ENCODE results near the gene CCT5. TPM values are rescaled to one million over a fixed set of nuclear protein-coding genes. Genes with fewer than 3 reads are reported as not detected.
"Not testable (repeated sequence)": the region's sequence is repeated elsewhere in the genome, so short reads cannot be mapped to it uniquely, and the experiment has no call there.

CCT5 gene
- total RNA-seq, 3 donors from 2014 or later (not counting 1 experiment from before 2014, with no cell fraction given): 62.2 to 88.0 (median 73.5) TPM

DNA sequence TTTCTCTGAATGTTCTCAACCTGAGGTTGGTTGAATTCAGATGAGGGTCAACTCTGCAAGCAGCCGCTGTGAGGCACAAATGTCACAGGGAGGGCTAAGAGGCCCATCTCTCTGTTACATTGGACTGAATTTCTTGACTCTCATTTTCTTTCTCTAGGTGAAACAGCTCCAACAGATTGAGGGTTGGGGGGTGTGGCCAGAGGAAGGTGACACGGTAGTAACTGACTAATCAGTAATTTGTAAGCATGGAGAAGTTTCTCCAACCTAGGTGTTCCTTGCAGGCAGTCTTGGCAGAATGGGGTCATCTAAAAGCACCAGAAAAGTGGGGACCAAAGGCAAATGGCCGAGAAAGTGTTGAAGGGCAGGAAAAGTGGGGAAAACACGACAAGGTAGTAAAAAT, 16.8 kb downstream of the CCT5 start:
- Mint-ChIP-seq H3K4me3 (no peak overlapping the region), H3K9me3 (no peaks in the 10 kb centered on the region), H3K4me1 (no peaks in the 10 kb centered on the region), H3K27me3 (ENCODE audit: low read depth in 2 of 2) (no peaks in the 10 kb centered on the region), H3K27ac (no peak overlapping the region), H3K36me3 (peaks cover 12% of the 10 kb centered on the region)
- Histone ChIP-seq H3K9me3 (ENCODE audit: control insufficient read depth, insufficient read depth, low read length) (no peaks in the 10 kb centered on the region), H3K36me3 (ENCODE audit: control insufficient read depth, insufficient read depth, low read length) (peaks cover 34% of the 10 kb centered on the region), H3K27ac (ENCODE audit: low read length) (no peak overlapping the region), H3K27me3 (ENCODE audit: control insufficient read depth, insufficient read depth, low read length) (no peaks in the 10 kb centered on the region), H3K4me3 (ENCODE audit: low read length) (no peak overlapping the region), H3K4me1 (ENCODE audit: control insufficient read depth, insufficient read depth, low read length) (no peaks in the 10 kb centered on the region)
- TF ChIP-seq CTCF (IDR thresholded peaks at IDR 0.05): no peak
- ATAC-seq: no peak
- DNase-seq: no peak
- intact Hi-C loops (cut with micrococcal nuclease): no loop called here
- 85% methylated on average over 4 of the region's 4 CpGs for WGBS (ENCODE audit: insufficient coverage)

DNA sequence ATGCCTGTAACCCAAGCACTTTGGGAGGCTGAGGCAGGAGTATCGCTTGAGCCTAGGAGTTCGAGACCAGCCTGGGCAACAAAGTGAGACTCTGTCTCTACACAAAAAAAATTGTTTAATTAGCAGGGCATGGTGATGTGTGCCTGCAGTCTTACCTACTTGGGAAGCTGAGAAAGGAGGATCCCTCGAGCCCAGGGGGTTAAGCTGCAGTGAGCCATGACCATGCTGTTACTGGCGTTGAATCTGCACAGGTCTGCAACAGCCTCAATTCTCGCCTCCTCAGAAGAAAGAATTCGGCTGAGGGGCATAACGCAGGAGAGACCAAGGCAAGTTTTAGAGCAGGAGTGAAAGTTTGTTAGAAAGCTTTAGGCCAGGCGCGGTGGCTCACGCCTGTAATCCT, 18.0 kb downstream of the CCT5 start:
- Mint-ChIP-seq H3K4me1 (peaks cover 0 to 4% of the 10 kb centered on the region in 2 donors), H3K36me3 (no peaks in the 10 kb centered on the region), H3K9me3 (no peaks in the 10 kb centered on the region), H3K4me3 (no peak overlapping the region), H3K27me3 (ENCODE audit: low read depth in 2 of 2) (peaks cover 6% of the 10 kb centered on the region in 2 donors), H3K27ac (no peak overlapping the region)
- Histone ChIP-seq H3K4me3 (ENCODE audit: low read length) (no peak overlapping the region), H3K4me1 (ENCODE audit: control insufficient read depth, insufficient read depth, low read length) (no peaks in the 10 kb centered on the region), H3K27ac (ENCODE audit: low read length) (no peak overlapping the region), H3K9me3 (ENCODE audit: control insufficient read depth, insufficient read depth, low read length) (no peaks in the 10 kb centered on the region), H3K36me3 (ENCODE audit: control insufficient read depth, insufficient read depth, low read length) (peaks cover 21% of the 10 kb centered on the region), H3K27me3 (ENCODE audit: control insufficient read depth, insufficient read depth, low read length) (no peaks in the 10 kb centered on the region)
- TF ChIP-seq CTCF (IDR thresholded peaks at IDR 0.05): no peak
- 95% methylated on average over 10 of the region's 10 CpGs for WGBS (ENCODE audit: insufficient coverage)
- ATAC-seq: no peak
- no peak for DNase-seq
- intact Hi-C loops (cut with micrococcal nuclease): no loop called here

- no peak for ATAC-seq
- H3K36me3 Mint-ChIP-seq: no peaks in the 10 kb centered on the region
These were observed 22.2 kb downstream of the CCT5 start for GRCh38 chr5:10272053-10272874.

DNA sequence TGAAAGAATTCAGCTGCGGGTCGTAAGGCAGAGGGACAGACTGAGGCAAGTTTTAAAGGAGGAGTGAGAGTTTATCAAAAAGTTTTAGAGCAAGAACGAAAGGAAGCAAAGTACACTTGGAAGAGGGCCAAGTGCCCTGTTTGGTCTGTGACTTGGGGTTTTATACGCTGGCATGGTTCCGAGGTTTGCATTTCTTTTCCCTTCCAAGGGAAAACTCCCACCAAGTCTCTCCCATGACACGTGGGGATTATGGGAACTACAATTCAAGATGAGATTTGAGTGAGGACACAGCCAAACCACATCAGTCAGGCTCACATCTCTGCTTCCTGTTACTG, 22.8 kb downstream of the CCT5 start:
- H3K4me3 Mint-ChIP-seq; intact Hi-C loops (cut with micrococcal nuclease); H3K27me3 ChIP-seq (ENCODE audit: control insufficient read depth, insufficient read depth, low read length); DNase-seq; H3K4me3 ChIP-seq (ENCODE audit: low read length); H3K9me3 ChIP-seq (ENCODE audit: control insufficient read depth, insufficient read depth, low read length); H3K36me3 ChIP-seq (ENCODE audit: control insufficient read depth, insufficient read depth, low read length); H3K9me3 Mint-ChIP-seq; H3K27ac Mint-ChIP-seq; H3K36me3 Mint-ChIP-seq; ATAC-seq; H3K27ac ChIP-seq (ENCODE audit: low read length); H3K4me1 ChIP-seq (ENCODE audit: control insufficient read depth, insufficient read depth, low read length): not testable (repeated sequence)
- peaks cover 5 to 12% of the 10 kb centered on the region in 2 donors for H3K4me1 Mint-ChIP-seq
- WGBS (ENCODE audit: insufficient coverage): 80% methylated on average over 3 of the region's 6 CpGs
- H3K27me3 Mint-ChIP-seq (ENCODE audit: low read depth in 2 of 2): peaks cover 13 to 19% of the 10 kb centered on the region in 2 donors

More at GRCh38 chr5:10272053-10272874, 22.2 kb downstream of the CCT5 start:
- no peak overlapping the region for H3K27ac Mint-ChIP-seq
- Histone ChIP-seq H3K27me3 (ENCODE audit: control insufficient read depth, insufficient read depth, low read length) (no peaks in the 10 kb centered on the region), H3K4me3 (ENCODE audit: low read length) (no peak overlapping the region), H3K36me3 (ENCODE audit: control insufficient read depth, insufficient read depth, low read length) (no peaks in the 10 kb centered on the region), H3K9me3 (ENCODE audit: control insufficient read depth, insufficient read depth, low read length) (no peaks in the 10 kb centered on the region), H3K4me1 (ENCODE audit: control insufficient read depth, insufficient read depth, low read length) (peaks cover 2% of the 10 kb centered on the region), H3K27ac (ENCODE audit: low read length) (no peak overlapping the region)
- H3K9me3 Mint-ChIP-seq: no peaks in the 10 kb centered on the region
- intact Hi-C loops (cut with micrococcal nuclease): no loop called here
- H3K4me3 Mint-ChIP-seq: no peak overlapping the region
- H3K27me3 Mint-ChIP-seq (ENCODE audit: low read depth in 2 of 2): peaks cover 13 to 19% of the 10 kb centered on the region in 2 donors
- peaks cover 5 to 12% of the 10 kb centered on the region in 2 donors for H3K4me1 Mint-ChIP-seq
- WGBS (ENCODE audit: insufficient coverage): 63% methylated on average over 9 of the region's 9 CpGs
- DNase-seq: no peak
- no peak for TF ChIP-seq CTCF (IDR thresholded peaks at IDR 0.05)
